Measurements from ENCODE around the gene ANKRD18A. TPM values are rescaled to one million over a fixed set of nuclear protein-coding genes. Genes with fewer than 3 reads are reported as not detected.

Gene ANKRD18A
- total RNA-seq, 2 donors from 2014 or later: 5.3 to 8.0 TPM

DNA sequence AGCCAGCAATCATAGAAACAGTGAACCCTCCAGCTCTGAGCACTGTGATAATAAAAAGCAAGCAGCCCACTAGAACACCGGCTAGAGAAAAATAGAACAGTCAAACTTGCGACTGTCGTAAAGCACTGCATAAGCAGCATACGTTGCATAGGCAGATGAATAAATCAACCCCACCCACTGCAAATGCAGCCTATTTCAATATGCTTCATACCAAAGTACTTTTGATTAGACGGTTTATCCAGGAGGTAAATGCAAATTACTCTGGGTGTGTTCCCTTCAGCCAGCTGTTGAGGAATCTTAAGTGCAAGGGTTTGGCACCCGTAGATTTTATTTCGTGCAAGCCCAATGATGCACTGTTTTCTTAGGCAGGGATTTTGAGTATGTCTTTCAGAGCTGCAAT is 32.1 kb upstream of the ANKRD18A start:
- Histone ChIP-seq H3K27me3 (ENCODE audit: control insufficient read depth, insufficient read depth, low read length, poor library complexity, severe bottlenecking) (no peaks in the 10 kb centered on the region), H3K27ac (ENCODE audit: low read depth, low read length) (no peak overlapping the region), H3K9me3 (ENCODE audit: control insufficient read depth, low read length) (no peaks in the 10 kb centered on the region), H3K4me1 (ENCODE audit: control insufficient read depth, insufficient read depth, low read length) (no peaks in the 10 kb centered on the region), H3K36me3 (ENCODE audit: control insufficient read depth, insufficient read depth, low read length) (no peaks in the 10 kb centered on the region), H3K4me3 (ENCODE audit: low read length) (no peak overlapping the region), H3K9ac (ENCODE audit: extremely low read depth, low read length, poor library complexity, severe bottlenecking) (no peak overlapping the region)
- TF ChIP-seq, protein P1, sequence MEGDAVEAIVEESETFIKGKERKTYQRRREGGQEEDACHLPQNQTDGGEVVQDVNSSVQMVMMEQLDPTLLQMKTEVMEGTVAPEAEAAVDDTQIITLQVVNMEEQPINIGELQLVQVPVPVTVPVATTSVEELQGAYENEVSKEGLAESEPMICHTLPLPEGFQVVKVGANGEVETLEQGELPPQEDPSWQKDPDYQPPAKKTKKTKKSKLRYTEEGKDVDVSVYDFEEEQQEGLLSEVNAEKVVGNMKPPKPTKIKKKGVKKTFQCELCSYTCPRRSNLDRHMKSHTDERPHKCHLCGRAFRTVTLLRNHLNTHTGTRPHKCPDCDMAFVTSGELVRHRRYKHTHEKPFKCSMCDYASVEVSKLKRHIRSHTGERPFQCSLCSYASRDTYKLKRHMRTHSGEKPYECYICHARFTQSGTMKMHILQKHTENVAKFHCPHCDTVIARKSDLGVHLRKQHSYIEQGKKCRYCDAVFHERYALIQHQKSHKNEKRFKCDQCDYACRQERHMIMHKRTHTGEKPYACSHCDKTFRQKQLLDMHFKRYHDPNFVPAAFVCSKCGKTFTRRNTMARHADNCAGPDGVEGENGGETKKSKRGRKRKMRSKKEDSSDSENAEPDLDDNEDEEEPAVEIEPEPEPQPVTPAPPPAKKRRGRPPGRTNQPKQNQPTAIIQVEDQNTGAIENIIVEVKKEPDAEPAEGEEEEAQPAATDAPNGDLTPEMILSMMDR (conservative IDR thresholded peaks at IDR 0.05): no peak
- 92 to 97% methylated on average over 6 to 7 of the region's 7 CpGs for WGBS, 2 experiments (ENCODE audit: insufficient coverage in 1 of 2, insufficient read length in 1 of 2)
- Mint-ChIP-seq H3K27me3 (ENCODE audit: insufficient read depth) (no peaks in the 10 kb centered on the region), H3K9me3 (peaks cover 2% of the 10 kb centered on the region), H3K4me1 (no peaks in the 10 kb centered on the region), H3K27ac (no peak overlapping the region), H3K4me3 (no peak overlapping the region), H3K36me3 (ENCODE audit: low read depth) (no peaks in the 10 kb centered on the region)
- DNase-seq: no peak

GRCh38 chr9:38652044-38652443 is 31.6 kb upstream of the ANKRD18A start:
- 85% methylated on average over 2 of the region's 2 CpGs; no CpG with 5 or more reads in 1 of the 2 experiments for WGBS, 2 experiments (ENCODE audit: insufficient coverage in 1 of 2, insufficient read length in 1 of 2)
- Histone ChIP-seq H3K4me1 (ENCODE audit: control insufficient read depth, insufficient read depth, low read length) (no peaks in the 10 kb centered on the region), H3K9ac (ENCODE audit: extremely low read depth, low read length, poor library complexity, severe bottlenecking) (no peak overlapping the region), H3K36me3 (ENCODE audit: control insufficient read depth, insufficient read depth, low read length) (no peaks in the 10 kb centered on the region), H3K4me3 (ENCODE audit: low read length) (no peak overlapping the region), H3K27me3 (ENCODE audit: control insufficient read depth, insufficient read depth, low read length, poor library complexity, severe bottlenecking) (no peaks in the 10 kb centered on the region), H3K27ac (ENCODE audit: low read depth, low read length) (no peak overlapping the region), H3K9me3 (ENCODE audit: control insufficient read depth, low read length) (no peaks in the 10 kb centered on the region)
- TF ChIP-seq, protein P1 (conservative IDR thresholded peaks at IDR 0.05): no peak
- Mint-ChIP-seq H3K4me3 (no peak overlapping the region), H3K4me1 (no peaks in the 10 kb centered on the region), H3K27me3 (ENCODE audit: insufficient read depth) (no peaks in the 10 kb centered on the region), H3K9me3 (peaks cover 2% of the 10 kb centered on the region), H3K36me3 (ENCODE audit: low read depth) (no peaks in the 10 kb centered on the region), H3K27ac (no peak overlapping the region)
- no peak for DNase-seq

DNA sequence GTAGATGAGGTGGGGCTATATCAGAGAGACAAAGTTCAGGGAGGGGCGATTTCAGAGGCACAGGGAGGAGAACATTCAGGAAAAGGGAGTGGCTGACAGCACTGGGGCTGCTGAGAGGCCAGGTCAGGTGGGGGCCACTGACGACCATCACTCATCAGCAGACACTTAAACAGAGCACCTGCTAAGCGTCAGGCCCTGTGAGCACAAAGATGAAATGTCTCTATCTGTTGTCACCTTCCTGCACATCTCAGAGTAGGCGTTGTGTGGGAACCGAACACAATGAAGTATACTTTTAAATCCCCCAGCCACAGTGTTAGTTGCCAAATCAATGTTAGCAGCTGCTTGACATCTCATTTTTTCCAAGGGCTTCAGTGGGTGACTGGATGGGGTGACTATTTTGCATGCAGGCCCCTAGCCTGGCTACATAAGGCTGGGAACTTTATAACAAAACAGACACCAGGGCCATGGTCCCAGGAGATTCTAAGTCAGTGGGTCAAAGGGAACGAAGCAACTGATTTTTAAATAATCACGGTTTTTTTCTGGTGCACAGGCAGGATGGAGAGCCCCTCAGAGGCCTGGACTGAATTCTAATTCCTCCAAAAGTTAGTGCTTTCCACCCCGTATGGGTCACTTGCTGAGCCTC is 31.1 kb upstream of the ANKRD18A start:
- peaks cover 2% of the 10 kb centered on the region for H3K9me3 Mint-ChIP-seq
- no peaks in the 10 kb centered on the region for H3K4me1 ChIP-seq (ENCODE audit: control insufficient read depth, insufficient read depth, low read length)
- H3K4me3 Mint-ChIP-seq: no peak overlapping the region
- no peak for DNase-seq
- H3K36me3 ChIP-seq (ENCODE audit: control insufficient read depth, insufficient read depth, low read length): no peaks in the 10 kb centered on the region
- H3K27ac Mint-ChIP-seq: no peak overlapping the region
- WGBS, 2 experiments (ENCODE audit: insufficient coverage in 1 of 2, insufficient read length in 1 of 2): 91 to 98% methylated on average over 8 of the region's 8 CpGs
- no peak overlapping the region for H3K27ac ChIP-seq (ENCODE audit: low read depth, low read length)
- H3K27me3 Mint-ChIP-seq (ENCODE audit: insufficient read depth): no peaks in the 10 kb centered on the region
- no peaks in the 10 kb centered on the region for H3K36me3 Mint-ChIP-seq (ENCODE audit: low read depth)
- H3K9me3 ChIP-seq (ENCODE audit: control insufficient read depth, low read length): no peaks in the 10 kb centered on the region
- H3K4me3 ChIP-seq (ENCODE audit: low read length): no peak overlapping the region
- no peak overlapping the region for H3K9ac ChIP-seq (ENCODE audit: extremely low read depth, low read length, poor library complexity, severe bottlenecking)
- H3K4me1 Mint-ChIP-seq: no peaks in the 10 kb centered on the region
- no peaks in the 10 kb centered on the region for H3K27me3 ChIP-seq (ENCODE audit: control insufficient read depth, insufficient read depth, low read length, poor library complexity, severe bottlenecking)
- TF ChIP-seq, protein P1 (conservative IDR thresholded peaks at IDR 0.05): no peak
